ENCODE data around the gene PRMT1. TPM values are rescaled to one million over a fixed set of nuclear protein-coding genes. Genes with fewer than 3 reads are reported as not detected.

Gene PRMT1
- total and polyA plus RNA-seq, 2 experiments from 2014 or later, result 431 to 494 TPM

- Histone ChIP-seq H3K9me3 (ENCODE audit: low read depth) (no peaks in the 10 kb centered on the region), H3K4me1 (ENCODE audit: low read depth) (peaks cover 6% of the 10 kb centered on the region), H3K4me3 (no peak overlapping the region), H3K27ac (no peak overlapping the region), H3K27me3 (no peaks in the 10 kb centered on the region), H3K36me3 (peaks cover 14% of the 10 kb centered on the region)
- TF ChIP-seq CTCF (IDR thresholded peaks at IDR 0.05; ENCODE audit: low read depth, low read length), result no peak
- DNase-seq (ENCODE audit: low read depth in 1 of 2, low spot score in 1 of 2), result no peak
Measured at GRCh38 chr19:49663224-49663623, 13.8 kb upstream of the PRMT1 start.

GRCh38 chr19:49664171-49665035 is 12.7 kb upstream of the PRMT1 start:
- peaks cover 6% of the 10 kb centered on the region for H3K4me1 ChIP-seq (ENCODE audit: low read depth)
- H3K4me3 ChIP-seq, result peak overlapping the region; percentile 78
- H3K27me3 ChIP-seq, result no peaks in the 10 kb centered on the region
- no peak overlapping the region for H3K27ac ChIP-seq
- no peak for TF ChIP-seq CTCF (IDR thresholded peaks at IDR 0.05; ENCODE audit: low read depth, low read length)
- DNase-seq (ENCODE audit: low read depth in 1 of 2, low spot score in 1 of 2), result peak; percentile 80 to 89
- peaks cover 8% of the 10 kb centered on the region for H3K36me3 ChIP-seq
- H3K9me3 ChIP-seq (ENCODE audit: low read depth), result no peaks in the 10 kb centered on the region

GRCh38 chr19:49665036-49665350 is 12.1 kb upstream of the PRMT1 start:
- DNase-seq (ENCODE audit: low read depth in 1 of 2, low spot score in 1 of 2), result no peak

GRCh38 chr19:49665351-49666119 is 11.5 kb upstream of the PRMT1 start, which contains the start of the genes BCL2L12 and IRF3:
Gene BCL2L12 (plus strand): TSS chr19:49665933. CDS start chr19:49666693, 760 bp downstream.
Gene IRF3 (minus strand): TSS chr19:49665857. CDS start chr19:49664838, 1,019 bp downstream.
- Histone ChIP-seq H3K36me3 (peaks cover 8% of the 10 kb centered on the region), H3K27ac (peak within 1 kb of the TSS; percentile 85), H3K27me3 (no peaks in the 10 kb centered on the region), H3K4me1 (ENCODE audit: low read depth) (peaks cover 6% of the 10 kb centered on the region), H3K9me3 (ENCODE audit: low read depth) (no peaks in the 10 kb centered on the region), H3K4me3 (peak within 1 kb of the TSS; percentile 78)
- DNase-seq (ENCODE audit: low read depth in 1 of 2, low spot score in 1 of 2), result peak; percentile 97 to 98
- TF ChIP-seq CTCF (IDR thresholded peaks at IDR 0.05; ENCODE audit: low read depth, low read length), result peak; percentile 8

More at GRCh38 chr19:49665036-49665350, 12.1 kb upstream of the PRMT1 start:
- no peak for TF ChIP-seq CTCF (IDR thresholded peaks at IDR 0.05; ENCODE audit: low read depth, low read length)
- no peaks in the 10 kb centered on the region for H3K27me3 ChIP-seq
- peak overlapping the region; percentile 65 for H3K27ac ChIP-seq
- peak overlapping the region; percentile 78 for H3K4me3 ChIP-seq
- H3K4me1 ChIP-seq (ENCODE audit: low read depth), result peaks cover 6% of the 10 kb centered on the region
- H3K9me3 ChIP-seq (ENCODE audit: low read depth), result no peaks in the 10 kb centered on the region
- H3K36me3 ChIP-seq, result peaks cover 8% of the 10 kb centered on the region

- TF ChIP-seq CTCF (IDR thresholded peaks at IDR 0.05; ENCODE audit: low read depth, low read length), result no peak
- H3K27ac ChIP-seq, result peak overlapping the region; percentile 85
- H3K4me3 ChIP-seq, result peak overlapping the region; percentile 78
- H3K4me1 ChIP-seq (ENCODE audit: low read depth), result peaks cover 6% of the 10 kb centered on the region
- peaks cover 6% of the 10 kb centered on the region for H3K36me3 ChIP-seq
- H3K9me3 ChIP-seq (ENCODE audit: low read depth), result no peaks in the 10 kb centered on the region
- no peak for DNase-seq (ENCODE audit: low read depth in 1 of 2, low spot score in 1 of 2)
- H3K27me3 ChIP-seq, result no peaks in the 10 kb centered on the region
Measured at GRCh38 chr19:49666120-49666444, 11.0 kb upstream of the PRMT1 start.
